ENCODE measurements around the gene FGF2.

The FGF2 gene

GRCh38 chr4:122823476-122823875 lies 3.2 kb upstream of the FGF2 start:
- DNase-seq (ENCODE audit: low read depth, low spot score) = no peak
- no peak for TF ChIP-seq CTCF (IDR thresholded peaks at IDR 0.05; ENCODE audit: low read depth, low read length)
- no peak overlapping the region for H3K4me3 ChIP-seq (ENCODE audit: low read depth, low read length)
- in situ Hi-C loops (cut with HindIII; ENCODE audit: low sequenced_read_pairs) = no loop called here

- TF ChIP-seq CTCF (IDR thresholded peaks at IDR 0.05; ENCODE audit: low read depth, low read length) = no peak
- H3K4me3 ChIP-seq (ENCODE audit: low read depth, low read length) = no peak overlapping the region
- in situ Hi-C loops (cut with HindIII; ENCODE audit: low sequenced_read_pairs) = no loop called here
- no peak for DNase-seq (ENCODE audit: low read depth, low spot score)
These were observed 2.0 kb upstream of the FGF2 start for GRCh38 chr4:122824616-122825015.

- no peak for TF ChIP-seq CTCF (IDR thresholded peaks at IDR 0.05; ENCODE audit: low read depth, low read length)
- DNase-seq (ENCODE audit: low read depth, low spot score) = no peak
- in situ Hi-C loops (cut with HindIII; ENCODE audit: low sequenced_read_pairs) = no loop called here
- peak overlapping the region; percentile 86 for H3K4me3 ChIP-seq (ENCODE audit: low read depth, low read length)
These were observed 528 bp upstream of the FGF2 start for GRCh38 chr4:122826079-122826527.

- peak overlapping the region; percentile 86 for H3K4me3 ChIP-seq (ENCODE audit: low read depth, low read length)
- in situ Hi-C loops (cut with HindIII; ENCODE audit: low sequenced_read_pairs) = no loop called here
- peak; percentile 36 for TF ChIP-seq CTCF (IDR thresholded peaks at IDR 0.05; ENCODE audit: low read depth, low read length)
These were observed 737 bp downstream of the FGF2 start for GRCh38 chr4:122827258-122827878.

GRCh38 chr4:122827879-122828601 lies 1.4 kb downstream of the FGF2 start:
- in situ Hi-C loops (cut with HindIII; ENCODE audit: low sequenced_read_pairs) = no loop called here
- DNase-seq (ENCODE audit: low read depth, low spot score) = peak; percentile 68
- no peak for TF ChIP-seq CTCF (IDR thresholded peaks at IDR 0.05; ENCODE audit: low read depth, low read length)
- peak overlapping the region; percentile 86 for H3K4me3 ChIP-seq (ENCODE audit: low read depth, low read length)

More at GRCh38 chr4:122827258-122827878, 737 bp downstream of the FGF2 start:
- peak; percentile 50 for DNase-seq (ENCODE audit: low read depth, low spot score)

GRCh38 chr4:122830426-122831095 lies 3.9 kb downstream of the FGF2 start:
- no peak overlapping the region for H3K4me3 ChIP-seq (ENCODE audit: low read depth, low read length)
- in situ Hi-C loops (cut with HindIII; ENCODE audit: low sequenced_read_pairs) = no loop called here
- TF ChIP-seq CTCF (IDR thresholded peaks at IDR 0.05; ENCODE audit: low read depth, low read length) = no peak
- no peak for DNase-seq (ENCODE audit: low read depth, low spot score)
